Coronary artery (tissue), 2 donors: ENCODE results near the gene TTL.

Source experiments
- DNase-seq: peaks from one replicate; pipeline ENCODE4 v3.0.0-alpha.2; 2017; ENCODE audit warnings: low spot score
- H3K27ac ChIP-seq, 2 donors: fragments of 200-600 bp; sonication (generic); one replicate each; pipeline ENCODE4 v1.5.1; 2016 to 2019
- H3K4me3 ChIP-seq: fragments of 200-600 bp; sonication (generic); 2 replicates; pipeline ENCODE4 v1.5.1; 2016; ENCODE audit warnings: mild to moderate bottlenecking, moderate library complexity
- CTCF ChIP-seq: fragments of 200-600 bp; sonication (generic); IDR thresholded peaks from one replicate; pipeline ENCODE4 v1.5.1; 2019; ENCODE audit warnings: antibody characterized with exemption

The TTL gene

DNA sequence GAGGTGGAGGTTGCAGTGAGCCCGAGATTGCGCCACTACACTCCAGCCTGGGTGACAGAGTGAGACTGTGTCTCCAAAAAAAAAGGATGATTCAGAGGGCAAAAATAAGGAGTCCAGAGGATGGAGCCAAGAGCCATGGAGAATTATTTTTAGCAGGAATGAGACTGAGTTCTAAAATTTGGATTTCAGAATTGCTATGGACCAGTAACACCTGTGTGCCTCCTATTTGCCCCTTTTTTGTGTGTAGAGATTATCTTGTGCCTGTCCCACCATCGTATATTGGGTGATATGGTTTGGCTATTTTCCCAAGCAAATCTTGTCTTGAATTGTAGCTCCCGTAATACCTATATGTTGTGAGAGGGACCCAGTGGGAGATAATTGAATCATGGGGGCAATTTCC, 32.1 kb upstream of the TTL start:
- Histone ChIP-seq H3K27ac (no peak overlapping the region), H3K4me3 (no peak overlapping the region)
- TF ChIP-seq CTCF = no peak
- DNase-seq = no peak

DNA sequence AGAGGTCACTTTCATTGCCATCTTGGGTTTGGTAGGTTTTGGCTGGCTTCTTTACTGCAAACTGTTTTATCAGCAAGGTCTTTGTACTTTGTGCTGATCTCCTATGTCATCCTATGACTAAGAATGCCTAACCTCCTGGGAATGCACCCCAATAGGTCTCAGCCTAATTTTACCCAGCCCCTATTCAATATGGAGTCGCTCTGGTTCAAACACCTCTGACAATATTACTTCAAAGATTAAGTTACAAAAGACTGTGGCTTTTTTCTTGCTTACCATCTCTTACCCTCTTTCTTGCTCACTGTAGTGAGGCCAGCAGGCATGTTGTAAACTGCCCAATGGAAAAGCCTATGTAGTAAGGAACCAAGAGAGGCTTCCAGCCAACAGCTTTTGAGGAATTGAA, 30.6 kb upstream of the TTL start:
- Histone ChIP-seq H3K27ac (no peak overlapping the region), H3K4me3 (no peak overlapping the region)
- no peak for DNase-seq
- no peak for TF ChIP-seq CTCF

GRCh38 chr2:112454586-112454985, 27.4 kb upstream of the TTL start:
- H3K4me3 ChIP-seq = no peak overlapping the region
- no peak for TF ChIP-seq CTCF
- no peak for DNase-seq

DNA sequence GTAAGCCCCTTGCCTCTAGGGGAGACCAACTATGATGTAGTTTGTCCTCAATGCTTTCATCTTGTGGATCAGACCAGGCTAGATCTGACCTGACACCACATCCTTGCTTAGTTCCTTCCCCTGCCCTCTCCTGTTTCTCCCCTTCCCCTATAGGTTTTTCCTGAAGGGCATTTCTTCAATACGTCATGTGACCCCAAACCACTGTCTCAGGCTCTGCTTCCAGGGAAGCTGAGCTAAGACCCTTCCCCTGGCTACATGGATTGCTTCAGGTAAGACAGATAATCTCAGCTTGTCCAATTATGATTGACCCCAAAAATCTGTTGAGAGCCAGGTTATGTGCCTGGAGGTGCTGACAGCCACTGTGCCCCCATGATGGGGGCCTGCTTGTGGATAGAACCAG, 22.6 kb upstream of the TTL start:
- TF ChIP-seq CTCF = no peak
- no peak for DNase-seq
- Histone ChIP-seq H3K4me3 (no peak overlapping the region), H3K27ac (no peak overlapping the region)

More at GRCh38 chr2:112454586-112454985, 27.4 kb upstream of the TTL start:
- H3K27ac ChIP-seq = no peak overlapping the region

GRCh38 chr2:112462178-112462577, 19.8 kb upstream of the TTL start:
- TF ChIP-seq CTCF = no peak
- Histone ChIP-seq H3K4me3 (no peak overlapping the region), H3K27ac (no peak overlapping the region)
- DNase-seq = no peak

GRCh38 chr2:112463256-112463655, 18.7 kb upstream of the TTL start:
- Histone ChIP-seq H3K4me3 (no peak overlapping the region), H3K27ac (no peak overlapping the region)
- no peak for DNase-seq
- TF ChIP-seq CTCF = no peak

DNA sequence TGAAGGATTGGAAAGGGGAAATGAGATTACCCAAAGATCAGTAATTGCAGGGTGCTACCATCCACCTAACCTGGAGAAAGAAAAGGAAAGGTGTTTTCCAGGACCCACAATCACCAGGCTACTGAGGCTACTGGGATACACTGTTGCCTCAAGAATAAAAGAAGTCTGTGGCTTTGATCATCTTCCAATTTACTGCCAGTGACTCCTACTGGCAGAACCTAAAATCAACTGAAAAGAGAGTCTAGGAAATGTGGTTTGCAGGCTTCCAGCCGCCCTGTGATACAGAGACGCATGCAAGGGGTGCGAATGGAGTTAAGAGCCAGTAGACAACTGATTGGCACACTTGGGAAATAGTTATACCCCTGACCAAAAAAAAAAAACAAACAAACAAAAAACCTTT, 16.6 kb upstream of the TTL start:
- no peak overlapping the region for H3K27ac ChIP-seq
- TF ChIP-seq CTCF = no peak
- no peak overlapping the region for H3K4me3 ChIP-seq
- DNase-seq = no peak
